SU-DHL-6 (cell line): ENCODE measurements around the gene MXD1.

Experiments used
- EZH2phosphoT487 ChIP-seq: fragments of 200-600 bp; sonication (generic), shearing (Covaris generic); conservative IDR thresholded peaks from 2 replicates; pipeline ENCODE4 v1.6.1; 2018; ENCODE audit warnings: mild to moderate bottlenecking, antibody characterized with exemption, low read length, moderate library complexity, mixed read lengths
- TF ChIP-seq, protein P1 (sequence below): fragments of 200-600 bp; sonication (generic); IDR thresholded peaks from one replicate; pipeline ENCODE4 v1.5.1; 2017; ENCODE audit warnings: antibody characterized with exemption, mild to moderate bottlenecking, low read length, moderate library complexity; ENCODE audit not compliant: insufficient read depth, poor library complexity, severe bottlenecking

DNA sequence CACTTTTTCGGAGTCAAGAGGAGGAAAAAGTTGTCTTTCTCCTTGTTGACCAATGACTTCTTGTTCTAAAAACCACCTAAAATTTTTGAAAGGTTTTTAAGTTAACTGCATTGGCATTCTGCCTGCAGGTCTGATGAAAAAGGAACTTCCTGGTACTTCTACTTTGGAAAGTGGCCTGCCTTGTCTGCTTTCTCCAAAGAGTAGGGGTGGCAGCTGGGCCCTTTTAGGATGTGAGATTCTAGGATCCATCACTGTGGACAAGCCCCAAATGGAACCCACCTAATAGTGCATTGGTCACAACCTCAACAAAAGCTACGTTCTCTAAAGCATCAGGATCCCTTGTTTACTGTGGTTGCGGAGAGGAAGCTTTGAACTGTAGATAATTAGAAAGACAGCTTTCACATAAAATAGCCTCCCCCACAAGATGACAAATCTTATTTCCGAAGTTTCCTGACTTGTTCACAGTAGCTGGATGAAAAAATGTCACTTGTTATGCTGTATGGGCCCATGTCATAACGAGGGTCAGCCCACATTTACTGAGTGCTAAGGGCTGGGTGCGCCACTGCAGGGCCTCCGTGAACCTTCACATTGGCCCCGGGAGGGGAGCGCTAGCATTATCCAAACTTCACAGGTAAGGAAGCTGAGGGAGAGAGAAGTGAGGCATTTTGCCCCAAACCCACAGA is 29.1 kb downstream of the MXD1 start:
- TF ChIP-seq, protein P1, sequence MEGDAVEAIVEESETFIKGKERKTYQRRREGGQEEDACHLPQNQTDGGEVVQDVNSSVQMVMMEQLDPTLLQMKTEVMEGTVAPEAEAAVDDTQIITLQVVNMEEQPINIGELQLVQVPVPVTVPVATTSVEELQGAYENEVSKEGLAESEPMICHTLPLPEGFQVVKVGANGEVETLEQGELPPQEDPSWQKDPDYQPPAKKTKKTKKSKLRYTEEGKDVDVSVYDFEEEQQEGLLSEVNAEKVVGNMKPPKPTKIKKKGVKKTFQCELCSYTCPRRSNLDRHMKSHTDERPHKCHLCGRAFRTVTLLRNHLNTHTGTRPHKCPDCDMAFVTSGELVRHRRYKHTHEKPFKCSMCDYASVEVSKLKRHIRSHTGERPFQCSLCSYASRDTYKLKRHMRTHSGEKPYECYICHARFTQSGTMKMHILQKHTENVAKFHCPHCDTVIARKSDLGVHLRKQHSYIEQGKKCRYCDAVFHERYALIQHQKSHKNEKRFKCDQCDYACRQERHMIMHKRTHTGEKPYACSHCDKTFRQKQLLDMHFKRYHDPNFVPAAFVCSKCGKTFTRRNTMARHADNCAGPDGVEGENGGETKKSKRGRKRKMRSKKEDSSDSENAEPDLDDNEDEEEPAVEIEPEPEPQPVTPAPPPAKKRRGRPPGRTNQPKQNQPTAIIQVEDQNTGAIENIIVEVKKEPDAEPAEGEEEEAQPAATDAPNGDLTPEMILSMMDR, result no peak
- TF ChIP-seq EZH2phosphoT487, result no peak
